Measurements from ENCODE around the gene KIF6. TPM values are rescaled to one million over a fixed set of nuclear protein-coding genes. Genes with fewer than 3 reads are reported as not detected.

The KIF6 gene
- total RNA-seq, 1 donor from 2014 or later, result not detected

- intact Hi-C loops (cut with DNase I), result no loop called here
- DNase-seq (ENCODE audit: low spot score), result no peak
Measured at GRCh38 chr6:39563566-39564311, 161.5 kb downstream of the KIF6 start.

- no peak for DNase-seq (ENCODE audit: low spot score)
- intact Hi-C loops (cut with DNase I), result no loop called here
Measured at GRCh38 chr6:39561536-39562266, 163.5 kb downstream of the KIF6 start.

GRCh38 chr6:39560915-39561314, 164.3 kb downstream of the KIF6 start:
- intact Hi-C loops (cut with DNase I), result no loop called here

GRCh38 chr6:39558591-39559190, 166.5 kb downstream of the KIF6 start:
- no peak for DNase-seq (ENCODE audit: low spot score)
- intact Hi-C loops (cut with DNase I), result no loop called here

More at GRCh38 chr6:39560915-39561314, 164.3 kb downstream of the KIF6 start:
- no peak for DNase-seq (ENCODE audit: low spot score)

GRCh38 chr6:39558079-39558478, 167.1 kb downstream of the KIF6 start:
- DNase-seq (ENCODE audit: low spot score), result no peak
- intact Hi-C loops (cut with DNase I), result no loop called here

GRCh38 chr6:39555136-39555535, 170.1 kb downstream of the KIF6 start:
- DNase-seq (ENCODE audit: low spot score), result no peak
- intact Hi-C loops (cut with DNase I), result no loop called here

- intact Hi-C loops (cut with DNase I), result no loop called here
- DNase-seq (ENCODE audit: low spot score), result peak; percentile 75
Measured at GRCh38 chr6:39553860-39554802, 171.1 kb downstream of the KIF6 start.

- intact Hi-C loops (cut with DNase I), result no loop called here
- no peak for DNase-seq (ENCODE audit: low spot score)
Measured at GRCh38 chr6:39553029-39553428, 172.2 kb downstream of the KIF6 start.

GRCh38 chr6:39550191-39550590, 175.0 kb downstream of the KIF6 start:
- DNase-seq (ENCODE audit: low spot score), result no peak
- intact Hi-C loops (cut with DNase I), result no loop called here

- no peak for DNase-seq (ENCODE audit: low spot score)
- intact Hi-C loops (cut with DNase I), result loop anchor here (10.0 kb wide), 1 partner anchor 338 kb away; no protein-coding TSS in a partner anchor
Measured at GRCh38 chr6:39546731-39547130, 178.5 kb downstream of the KIF6 start.

GRCh38 chr6:39543950-39544349, 181.3 kb downstream of the KIF6 start:
- intact Hi-C loops (cut with DNase I), result loop anchor here (10.0 kb wide), 1 partner anchor 341 kb away; no protein-coding TSS in a partner anchor
- no peak for DNase-seq (ENCODE audit: low spot score)

GRCh38 chr6:39543095-39543494, 182.1 kb downstream of the KIF6 start:
- intact Hi-C loops (cut with DNase I), result loop anchor here (10.0 kb wide), 1 partner anchor 342 kb away; no protein-coding TSS in a partner anchor

GRCh38 chr6:39540454-39540853, 184.8 kb downstream of the KIF6 start:
- DNase-seq (ENCODE audit: low spot score), result no peak
- intact Hi-C loops (cut with DNase I), result loop anchor here (10.0 kb wide), 1 partner anchor 344 kb away; no protein-coding TSS in a partner anchor

More at GRCh38 chr6:39543095-39543494, 182.1 kb downstream of the KIF6 start:
- DNase-seq (ENCODE audit: low spot score), result no peak

- intact Hi-C loops (cut with DNase I), result no loop called here
- no peak for DNase-seq (ENCODE audit: low spot score)
Measured at GRCh38 chr6:39530201-39530759, 194.9 kb downstream of the KIF6 start.

GRCh38 chr6:39527792-39528564, 197.2 kb downstream of the KIF6 start:
- no peak for DNase-seq (ENCODE audit: low spot score)
- intact Hi-C loops (cut with DNase I), result no loop called here

- intact Hi-C loops (cut with DNase I), result no loop called here
- no peak for DNase-seq (ENCODE audit: low spot score)
Measured at GRCh38 chr6:39524007-39524406, 201.2 kb downstream of the KIF6 start.

- intact Hi-C loops (cut with DNase I), result no loop called here
- DNase-seq (ENCODE audit: low spot score), result no peak
Measured at GRCh38 chr6:39521958-39522357, 203.2 kb downstream of the KIF6 start.

GRCh38 chr6:39520916-39521315, 204.3 kb downstream of the KIF6 start:
- intact Hi-C loops (cut with DNase I), result no loop called here

More at GRCh38 chr6:39520916-39521315, 204.3 kb downstream of the KIF6 start:
- DNase-seq (ENCODE audit: low spot score), result no peak
